H9 (cell line): ENCODE results near the gene PDE4A. TPM values are rescaled to one million over a fixed set of nuclear protein-coding genes. Genes with fewer than 3 reads are reported as not detected.

ENCODE experiments used
- DNase-seq: peaks from one replicate; pipeline ENCODE4 v3.0.0-alpha.2; 2017
- H2AFZ ChIP-seq: one replicate; pipeline ENCODE4 v1.6.1; 2013; ENCODE audit warnings: mild to moderate bottlenecking, low read length, control low read depth, moderate library complexity
- H2AK5ac ChIP-seq: 2 replicates; pipeline ENCODE4 v1.6.1; 2013; ENCODE audit warnings: low read length, control low read depth, mixed read lengths; ENCODE audit not compliant: insufficient read length
- H2BK120ac ChIP-seq: one replicate; pipeline ENCODE4 v1.6.1; 2013; ENCODE audit warnings: low read depth, mild to moderate bottlenecking, low read length, control low read depth, inconsistent platforms; ENCODE audit not compliant: poor library complexity, severe bottlenecking
- H2BK12ac ChIP-seq: 2 replicates; pipeline ENCODE4 v1.6.1; 2013; ENCODE audit warnings: low read length, control low read depth, mixed read lengths, low read depth; ENCODE audit not compliant: insufficient read length
- H2BK15ac ChIP-seq: 2 replicates; pipeline ENCODE4 v1.6.1; 2013; ENCODE audit warnings: low read depth, low read length, control low read depth
- H2BK20ac ChIP-seq: one replicate; pipeline ENCODE4 v1.6.1; 2013; ENCODE audit warnings: low read depth, mild to moderate bottlenecking, low read length, control low read depth, inconsistent platforms; ENCODE audit not compliant: poor library complexity, severe bottlenecking
- H2BK5ac ChIP-seq: 2 replicates; pipeline ENCODE4 v1.6.1; 2013; ENCODE audit warnings: low read length, control low read depth, mixed read lengths; ENCODE audit not compliant: insufficient read length
- H3K14ac ChIP-seq: 2 replicates; pipeline ENCODE4 v1.6.1; 2013; ENCODE audit warnings: low read length, control low read depth; ENCODE audit not compliant: insufficient read depth
- H3K18ac ChIP-seq: 2 replicates; pipeline ENCODE4 v1.6.1; 2013; ENCODE audit warnings: low read depth, mild to moderate bottlenecking, mixed read lengths, low read length, control low read depth; ENCODE audit not compliant: insufficient read length
- H3K23ac ChIP-seq: 2 replicates; pipeline ENCODE4 v1.6.1; 2013; ENCODE audit warnings: low read length, control low read depth, mixed read lengths, low read depth; ENCODE audit not compliant: insufficient read length
- H3K23me2 ChIP-seq: 2 replicates; pipeline ENCODE4 v1.6.1; 2013; ENCODE audit warnings: low read depth, mild to moderate bottlenecking, mixed read lengths, low read length, control low read depth; ENCODE audit not compliant: insufficient read length, poor library complexity, severe bottlenecking
- H3K27ac ChIP-seq: 2 replicates; pipeline ENCODE4 v1.5.1; 2013; ENCODE audit warnings: low read length, control low read depth, mixed read lengths, low read depth; ENCODE audit not compliant: insufficient read length
- H3K27me3 ChIP-seq: 2 replicates; pipeline ENCODE4 v1.6.1; 2013; ENCODE audit warnings: low read length, control low read depth, inconsistent platforms; ENCODE audit not compliant: insufficient read depth
- H3K4ac ChIP-seq: 2 replicates; pipeline ENCODE4 v1.6.1; 2013; ENCODE audit warnings: low read depth, mild to moderate bottlenecking, control low read depth, inconsistent platforms, low read length, moderate library complexity
- H3K4me1 ChIP-seq: 2 replicates; pipeline ENCODE4 v1.6.1; 2013; ENCODE audit warnings: low read length, control low read depth, inconsistent platforms; ENCODE audit not compliant: insufficient read depth
- H3K4me2 ChIP-seq: 2 replicates; pipeline ENCODE4 v1.6.1; 2013; ENCODE audit warnings: low read length, control low read depth, mixed read lengths; ENCODE audit not compliant: insufficient read length, insufficient read depth
- H3K56ac ChIP-seq: 2 replicates; pipeline ENCODE4 v1.6.1; 2013; ENCODE audit warnings: low read depth, mild to moderate bottlenecking, mixed read lengths, low read length, control low read depth; ENCODE audit not compliant: insufficient read length
- H3K79me1 ChIP-seq: 2 replicates; pipeline ENCODE4 v1.6.1; 2013; ENCODE audit warnings: low read depth, mild to moderate bottlenecking, moderate library complexity, low read length, control low read depth, inconsistent platforms; ENCODE audit not compliant: insufficient read depth, poor library complexity, severe bottlenecking
- H3K79me2 ChIP-seq: 2 replicates; pipeline ENCODE4 v1.6.1; 2013; ENCODE audit warnings: low read length, control low read depth, inconsistent platforms; ENCODE audit not compliant: insufficient read depth
- H3K9ac ChIP-seq: 2 replicates; pipeline ENCODE4 v1.6.1; 2013; ENCODE audit warnings: low read length, control low read depth, mixed read lengths; ENCODE audit not compliant: insufficient read length; ENCODE audit errors: extremely low read depth
- H3K9me3 ChIP-seq: one replicate; pipeline ENCODE4 v1.6.1; 2013; ENCODE audit warnings: low read depth, low read length, inconsistent platforms; ENCODE audit not compliant: control insufficient read depth
- H3T11ph ChIP-seq: one replicate; pipeline ENCODE4 v1.6.1; 2013; ENCODE audit warnings: mild to moderate bottlenecking, low read length, control low read depth, inconsistent platforms
- H4K20me1 ChIP-seq: one replicate; pipeline ENCODE4 v1.6.1; 2013; ENCODE audit not compliant: control insufficient read depth, insufficient read length, insufficient read depth
- H4K5ac ChIP-seq: 2 replicates; pipeline ENCODE4 v1.6.1; 2013; ENCODE audit warnings: low read depth, mild to moderate bottlenecking, mixed read lengths, low read length, control low read depth; ENCODE audit not compliant: insufficient read length
- H4K8ac ChIP-seq: replicated peaks from 2 replicates; pipeline ENCODE4 v1.6.1; 2013; ENCODE audit warnings: low read length, control low read depth, mixed read lengths, low read depth; ENCODE audit not compliant: insufficient read length
- H4K91ac ChIP-seq: 2 replicates; pipeline ENCODE4 v1.6.1; 2013; ENCODE audit warnings: low read depth, mild to moderate bottlenecking, moderate library complexity, mixed read lengths, low read length, control low read depth; ENCODE audit not compliant: insufficient read length
- H3K27ac Mint-ChIP-seq, 3 experiments: 2 replicates in 2 of 3; 3 replicates in 1 of 3; pipeline ENCODE4 v1.8.0; 2020 to 2021; ENCODE audit warnings: mixed read lengths in 3 of 3, mild to moderate bottlenecking in 1 of 3, moderate library complexity in 1 of 3
- H3K27me3 Mint-ChIP-seq: 2 replicates; pipeline ENCODE4 v1.8.0; 2021; ENCODE audit warnings: low read depth, mild to moderate bottlenecking, moderate library complexity, mixed read lengths
- H3K36me3 Mint-ChIP-seq, 3 experiments: 2 replicates in 2 of 3; 3 replicates in 1 of 3; pipeline ENCODE4 v1.8.0; 2020 to 2021; ENCODE audit warnings: low read depth in 3 of 3, mixed read lengths in 3 of 3; ENCODE audit not compliant: insufficient read depth in 1 of 3
- H3K4me1 Mint-ChIP-seq, 2 experiments: 2 replicates each; pipeline ENCODE4 v1.8.0; 2020; ENCODE audit warnings: mixed read lengths in 2 of 2
- H3K4me3 Mint-ChIP-seq, 2 experiments: 2 replicates in 1 of 2; 3 replicates in 1 of 2; pipeline ENCODE4 v1.8.0; 2020 to 2021; ENCODE audit warnings: mild to moderate bottlenecking in 2 of 2, mixed read lengths in 2 of 2, moderate library complexity in 1 of 2
- H3K9me3 Mint-ChIP-seq, 2 experiments: 2 replicates in 1 of 2; 3 replicates in 1 of 2; pipeline ENCODE4 v1.8.0; 2020; ENCODE audit warnings: mild to moderate bottlenecking in 2 of 2, mixed read lengths in 2 of 2, moderate library complexity in 1 of 2
- WGBS: extraction: QIAGEN DNeasy Blood & Tissue Kit; methylation state at CpG from one replicate; pipeline ENCODE4 v1.1.7; 2013; ENCODE audit warnings: missing lambda C conversion rate, low lambda C conversion rate, mixed read lengths; ENCODE audit not compliant: insufficient read length; ENCODE audit errors: extremely low coverage; 5-methylcytosine and 5-hydroxymethylcytosine counted together
- total RNA-seq: library from RNA; stranded (reverse); gene quantifications from 2 replicates; pipeline ENCODE4 v1.2.1, GENCODE V29; 2021
- TF ChIP-seq, protein P1 (sequence below): fragments of 200-600 bp; sonication (generic); conservative IDR thresholded peaks from 3 replicates; pipeline ENCODE4 v1.8.0; 2021; ENCODE audit warnings: antibody characterized with exemption, mild to moderate bottlenecking

The PDE4A gene
- total RNA-seq, 1 experiment from 2014 or later = 8.5 TPM

DNA sequence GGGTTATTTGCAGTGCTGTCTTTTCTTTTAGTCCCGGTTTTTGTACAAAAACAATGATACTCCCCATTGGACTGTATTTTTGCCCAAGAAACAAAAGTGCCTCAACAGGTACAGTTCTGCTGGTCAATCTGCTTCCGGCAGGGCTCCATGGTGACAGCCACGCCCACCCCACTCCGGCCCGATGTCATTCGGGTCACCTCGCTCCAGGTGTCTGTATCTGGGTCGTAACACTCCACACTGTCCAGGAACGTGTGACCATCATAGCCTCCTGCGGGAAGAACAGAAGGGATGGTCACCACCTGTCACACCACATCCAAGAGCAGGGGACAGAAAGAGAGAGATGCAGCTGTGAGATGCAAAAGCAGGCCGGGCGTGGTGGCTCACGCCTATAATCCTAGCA, 66.2 kb downstream of the PDE4A start:
- no peak overlapping the region for H3T11ph ChIP-seq
- H3K4me1 ChIP-seq = no peaks in the 10 kb centered on the region
- no peaks in the 10 kb centered on the region for H3K23me2 ChIP-seq
- H3K14ac ChIP-seq = no peak overlapping the region
- H2BK20ac ChIP-seq = no peak overlapping the region
- no peak overlapping the region for H2BK120ac ChIP-seq
- no peak overlapping the region for H3K27ac ChIP-seq
- H3K79me1 ChIP-seq = peaks cover 9% of the 10 kb centered on the region
- no peaks in the 10 kb centered on the region for H4K20me1 ChIP-seq
- H2BK12ac ChIP-seq = no peak overlapping the region
- no peaks in the 10 kb centered on the region for H3K9me3 Mint-ChIP-seq
- H3K4me1 Mint-ChIP-seq = no peaks in the 10 kb centered on the region
- H2AK5ac ChIP-seq = no peak overlapping the region
- H3K23ac ChIP-seq = no peak overlapping the region
- H3K4me3 Mint-ChIP-seq = no peak overlapping the region
- H4K5ac ChIP-seq = no peak overlapping the region
- no peaks in the 10 kb centered on the region for H3K9me3 ChIP-seq
- H3K4me2 ChIP-seq = no peak overlapping the region
- TF ChIP-seq, protein P1, sequence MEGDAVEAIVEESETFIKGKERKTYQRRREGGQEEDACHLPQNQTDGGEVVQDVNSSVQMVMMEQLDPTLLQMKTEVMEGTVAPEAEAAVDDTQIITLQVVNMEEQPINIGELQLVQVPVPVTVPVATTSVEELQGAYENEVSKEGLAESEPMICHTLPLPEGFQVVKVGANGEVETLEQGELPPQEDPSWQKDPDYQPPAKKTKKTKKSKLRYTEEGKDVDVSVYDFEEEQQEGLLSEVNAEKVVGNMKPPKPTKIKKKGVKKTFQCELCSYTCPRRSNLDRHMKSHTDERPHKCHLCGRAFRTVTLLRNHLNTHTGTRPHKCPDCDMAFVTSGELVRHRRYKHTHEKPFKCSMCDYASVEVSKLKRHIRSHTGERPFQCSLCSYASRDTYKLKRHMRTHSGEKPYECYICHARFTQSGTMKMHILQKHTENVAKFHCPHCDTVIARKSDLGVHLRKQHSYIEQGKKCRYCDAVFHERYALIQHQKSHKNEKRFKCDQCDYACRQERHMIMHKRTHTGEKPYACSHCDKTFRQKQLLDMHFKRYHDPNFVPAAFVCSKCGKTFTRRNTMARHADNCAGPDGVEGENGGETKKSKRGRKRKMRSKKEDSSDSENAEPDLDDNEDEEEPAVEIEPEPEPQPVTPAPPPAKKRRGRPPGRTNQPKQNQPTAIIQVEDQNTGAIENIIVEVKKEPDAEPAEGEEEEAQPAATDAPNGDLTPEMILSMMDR = no peak
- no peak overlapping the region for H3K56ac ChIP-seq
- no peak overlapping the region for H4K91ac ChIP-seq
- no peak overlapping the region for H2AFZ ChIP-seq
- no peak overlapping the region for H2BK5ac ChIP-seq
- H3K27ac Mint-ChIP-seq = 0 out of 7 replicates have a peak overlapping the region, but pooled peaks of 1 of the 3 experiments have one; percentile 41
- no peak overlapping the region for H2BK15ac ChIP-seq
- no peak for DNase-seq
- no peak overlapping the region for H3K4ac ChIP-seq
- H3K27me3 Mint-ChIP-seq = no peaks in the 10 kb centered on the region
- no peak overlapping the region for H3K18ac ChIP-seq
- H3K79me2 ChIP-seq = no peaks in the 10 kb centered on the region
- no CpG with 5 or more reads among the region's 13 CpGs for WGBS
- no peaks in the 10 kb centered on the region for H3K27me3 ChIP-seq
- no peak overlapping the region for H4K8ac ChIP-seq
- H3K36me3 Mint-ChIP-seq = peaks cover 29 to 54% (median 49%) of the 10 kb centered on the region in 3 experiments; a peak in 6 of 7 replicates
- no peak overlapping the region for H3K9ac ChIP-seq
